Gastrocnemius medialis (tissue), 4 donors: ENCODE measurements around the gene GSG1L.

Source experiments
- CTCF ChIP-seq, 5 experiments: fragments of 450-650 bp in 3 of 5; fragments of 200-600 bp in 2 of 5; sonication (generic) in 2 of 5; IDR thresholded peaks in 4 of 5; conservative IDR thresholded peaks in 1 of 5; 1 replicate in 4 of 5; 2 replicates in 1 of 5; pipeline ENCODE4 v1.5.1; 2016 to 2019; ENCODE audit warnings: antibody characterized with exemption in 5 of 5, mild to moderate bottlenecking in 3 of 5, moderate library complexity in 3 of 5
- POLR2A ChIP-seq, 2 donors: fragments of 450-650 bp; IDR thresholded peaks; one replicate each; pipeline ENCODE4 v1.6.1; 2017; ENCODE audit warnings: antibody characterized with exemption in 2 of 2, mild to moderate bottlenecking in 2 of 2, moderate library complexity in 2 of 2

GRCh38 chr16:27799896-27800295 lies 263.6 kb downstream of the GSG1L start:
- TF ChIP-seq CTCF (IDR thresholded peaks at IDR 0.05 in 4 of 5, conservative IDR thresholded peaks at IDR 0.05 in 1 of 5) (no peak), POLR2A (IDR thresholded peaks at IDR 0.05) (no peak)
